Panc1 (cell line): Measurements from ENCODE around the gene ORM1. TPM values are rescaled to one million over a fixed set of nuclear protein-coding genes. Genes with fewer than 3 reads are reported as not detected.
A peak's percentile ranks its signal among the peaks of the same experiment; 100 is the strongest.

ENCODE experiments used
- ATAC-seq: fragments of 200-7000 bp; cut with Tn5 transposase; 2 replicates; pipeline ENCODE4 v1.9.1; 2020; ENCODE audit warnings: mild to moderate bottlenecking, moderate library complexity
- BruUV-seq: library from RNA; stranded (reverse); fragments of 400-500 nt; replicated peaks from 2 replicates; lab custom pipeline; 2021; lab: Mats Ljungman, UMichigan
- CTCF ChIA-PET: fragments of 300-600 bp; sonication (Branson Sonifier 250); formaldehyde crosslinking; loops from one replicate; lab custom pipeline; 2022; ENCODE audit warnings: antibody characterized with exemption; lab: Charles Lee
- POLR2A ChIA-PET: fragments of 300-600 bp; sonication (Branson Sonifier 250); formaldehyde crosslinking; loops from one replicate; lab custom pipeline; 2022; ENCODE audit warnings: antibody characterized with exemption; lab: Charles Lee
- DNase-seq: peaks from one replicate; pipeline ENCODE4 v3.0.0-alpha.2; 2010; ENCODE audit warnings: low read depth, low spot score
- H3K27ac ChIP-seq: 2 replicates; pipeline ENCODE4 v1.5.1; 2011; ENCODE audit warnings: mild to moderate bottlenecking, low read length, inconsistent platforms
- H3K27me3 ChIP-seq: fragments of 200-500 bp; sonication (Bioruptor generic); 2 replicates; pipeline ENCODE4 v1.6.0; 2014; ENCODE audit warnings: low read length, inconsistent platforms; ENCODE audit not compliant: control insufficient read depth, insufficient read depth
- H3K36me3 ChIP-seq: fragments of 200-500 bp; sonication (Bioruptor generic); 2 replicates; pipeline ENCODE4 v1.5.1; 2014; ENCODE audit warnings: inconsistent platforms, mild to moderate bottlenecking, low read length, moderate library complexity; ENCODE audit not compliant: control insufficient read depth, insufficient read depth
- H3K4me1 ChIP-seq: 2 replicates; pipeline ENCODE4 v1.5.1; 2011; ENCODE audit warnings: inconsistent platforms, mild to moderate bottlenecking, low read length, moderate library complexity; ENCODE audit not compliant: control insufficient read depth, insufficient read depth
- H3K4me3 ChIP-seq, 2 experiments: 2 replicates each; pipeline ENCODE4 v1.5.1; 2011 to 2012; ENCODE audit warnings: low read depth in 2 of 2, low read length in 2 of 2, mild to moderate bottlenecking in 2 of 2, inconsistent platforms in 1 of 2, moderate library complexity in 1 of 2
- H3K9me3 ChIP-seq: fragments of 200-500 bp; sonication (Bioruptor generic); 2 replicates; pipeline ENCODE4 v1.5.1; 2014; ENCODE audit warnings: low read depth, mild to moderate bottlenecking, inconsistent platforms, low read length, moderate library complexity; ENCODE audit not compliant: control insufficient read depth, insufficient read depth
- CTCF ChIP-seq: fragments of 450-650 bp; IDR thresholded peaks from 2 replicates; pipeline ENCODE4 v1.5.1; 2017; ENCODE audit warnings: mild to moderate bottlenecking
- POLR2AphosphoS5 ChIP-seq: IDR thresholded peaks from 2 replicates; pipeline ENCODE4 v1.6.1; 2012; ENCODE audit warnings: mild to moderate bottlenecking, low read depth, low read length, moderate library complexity
- REST ChIP-seq, 2 experiments: IDR thresholded peaks; 2 replicates each; pipeline ENCODE4 v1.6.1; 2011 to 2012; ENCODE audit warnings: low read depth in 2 of 2, control low read depth in 1 of 2, low read length in 1 of 2, mild to moderate bottlenecking in 1 of 2, moderate library complexity in 1 of 2; ENCODE audit not compliant: insufficient read depth in 1 of 2
- SIN3A ChIP-seq: IDR thresholded peaks from 2 replicates; pipeline ENCODE4 v1.6.1; 2012; ENCODE audit warnings: low read depth, mild to moderate bottlenecking, low read length, moderate library complexity, borderline replicate concordance; ENCODE audit not compliant: insufficient read depth
- TCF7L2 ChIP-seq: IDR thresholded peaks from 2 replicates; pipeline ENCODE4 v1.6.1; 2011; ENCODE audit warnings: mild to moderate bottlenecking, low read depth, low read length, inconsistent platforms
- in situ Hi-C: cut with HindIII; loops from 2 replicates; pipeline ENCODE4 v1.10.0; 2016; ENCODE audit warnings: low sequenced_read_pairs, low pct_unique_long_range_greater_than_20kb
- intact Hi-C: fragments of 100-400 bp; cut with micrococcal nuclease; formaldehyde crosslinking; loops from one replicate; pipeline ENCODE4 v1.10.0; 2022; ENCODE audit not compliant: unreplicated experiment
- total RNA-seq: library from RNA; stranded (reverse); gene quantifications from one replicate; pipeline ENCODE4 v1.2.1, GENCODE V29; 2021; ENCODE audit not compliant: unreplicated experiment

Gene ORM1
- total RNA-seq, 1 experiment from 2014 or later, result 3.5 TPM

- DNase-seq (no peak), ATAC-seq (no peak)
- BruUV-seq, result no TSS peak
- no peak overlapping the region for H3K4me3 ChIP-seq
- H3K27ac ChIP-seq, result peak overlapping the region; percentile 23; the same call in 1 of the 2 replicates
- ChIA-PET POLR2A (no interaction called here), CTCF (no interaction called here)
- no peak for TF ChIP-seq POLR2AphosphoS5
- no peak for TF ChIP-seq SIN3A
- no peak for TF ChIP-seq TCF7L2
- no peak for TF ChIP-seq CTCF
- no peak for TF ChIP-seq REST (IDR thresholded peaks at IDR 0.05; ENCODE audit: insufficient read depth in 1 of 2, low read depth in 2 of 2, low read length in 1 of 2)
- H3K36me3 ChIP-seq, result no peaks in the 10 kb centered on the region
- no peaks in the 10 kb centered on the region for H3K27me3 ChIP-seq
- intact Hi-C loops, result no loop called here
- H3K4me1 ChIP-seq, result no peaks in the 10 kb centered on the region
- in situ Hi-C loops, result no loop called here
- H3K9me3 ChIP-seq, result no peaks in the 10 kb centered on the region
Observed at GRCh38 chr9:114317665-114318357, 5.1 kb upstream of the ORM1 start.

- ATAC-seq, result no peak
- no peaks in the 10 kb centered on the region for H3K27me3 ChIP-seq
- no peaks in the 10 kb centered on the region for H3K36me3 ChIP-seq
- TF ChIP-seq TCF7L2, result no peak
- no peak for TF ChIP-seq CTCF
- TF ChIP-seq SIN3A, result no peak
- TF ChIP-seq POLR2AphosphoS5, result no peak
- TF ChIP-seq REST (IDR thresholded peaks at IDR 0.05; ENCODE audit: insufficient read depth in 1 of 2, low read depth in 2 of 2, low read length in 1 of 2), result no peak
- DNase-seq, result no peak
- H3K4me1 ChIP-seq, result no peaks in the 10 kb centered on the region
- BruUV-seq, result no TSS peak
- POLR2A ChIA-PET, result no interaction called here
- H3K27ac ChIP-seq, result no peak overlapping the region; the same call in 1 of the 2 replicates
- in situ Hi-C loops (no loop called here), intact Hi-C loops (no loop called here)
- H3K9me3 ChIP-seq, result no peaks in the 10 kb centered on the region
- CTCF ChIA-PET, result no interaction called here
- no peak overlapping the region for H3K4me3 ChIP-seq
Observed at GRCh38 chr9:114318416-114318815, 4.5 kb upstream of the ORM1 start.
